Heart left ventricle (tissue), 13 donors: ENCODE results near the gene MYO10.

Source experiments
- POLR2A ChIP-seq, 2 donors: fragments of 450-650 bp; IDR thresholded peaks; one replicate each; pipeline ENCODE4 v1.6.1; 2017; ENCODE audit warnings: antibody characterized with exemption in 2 of 2, mild to moderate bottlenecking in 2 of 2, moderate library complexity in 2 of 2
- TF ChIP-seq, protein P1 (sequence below), 12 donors: fragments of 200-600 bp; sonication (generic) in 4 of 12; IDR thresholded peaks; one replicate each; pipeline versions ENCODE4 v1.5.0 to v1.8.0; 2018 to 2022; ENCODE audit warnings: antibody characterized with exemption in 12 of 12, mild to moderate bottlenecking in 5 of 12
- donor health status: ischemic (EF 13 %, LVEDD 7.1; RV severe dilation, severe dysfunction).
- donor health status: DM: no; HTN: yes; CAD: no.
- donor health status: DM: no; HTN: no; CAD: no.
- donor health status: ischemic (EF 25% LVEDD 6.9; RV normal size, moderate dysfunction).
- donor health status: ischemic (EF 25% LVEDD 5.7; RV mildly dilated, moderate dysfunction).
- donor health status: ischemic (EF 35%, LVEDD 5.7; RV mildly dilated, moderate dysfunction).
- donor health status: nonischemic (EF 11% LVEDD 7.7; RV severe dilation, severe dysfunction).
- donor health status: DM: yes; HTN: yes; CAD: no.
- donor health status: PGD.
- donor health status: ischemic (EF 29% LVEDD 5.4; RV normal size, mild dysfunction).
- donor health status: nonischemic (EF 23%, LVEDD 6.1; RV moderate dilation, normal function).

- TF ChIP-seq, protein P1, sequence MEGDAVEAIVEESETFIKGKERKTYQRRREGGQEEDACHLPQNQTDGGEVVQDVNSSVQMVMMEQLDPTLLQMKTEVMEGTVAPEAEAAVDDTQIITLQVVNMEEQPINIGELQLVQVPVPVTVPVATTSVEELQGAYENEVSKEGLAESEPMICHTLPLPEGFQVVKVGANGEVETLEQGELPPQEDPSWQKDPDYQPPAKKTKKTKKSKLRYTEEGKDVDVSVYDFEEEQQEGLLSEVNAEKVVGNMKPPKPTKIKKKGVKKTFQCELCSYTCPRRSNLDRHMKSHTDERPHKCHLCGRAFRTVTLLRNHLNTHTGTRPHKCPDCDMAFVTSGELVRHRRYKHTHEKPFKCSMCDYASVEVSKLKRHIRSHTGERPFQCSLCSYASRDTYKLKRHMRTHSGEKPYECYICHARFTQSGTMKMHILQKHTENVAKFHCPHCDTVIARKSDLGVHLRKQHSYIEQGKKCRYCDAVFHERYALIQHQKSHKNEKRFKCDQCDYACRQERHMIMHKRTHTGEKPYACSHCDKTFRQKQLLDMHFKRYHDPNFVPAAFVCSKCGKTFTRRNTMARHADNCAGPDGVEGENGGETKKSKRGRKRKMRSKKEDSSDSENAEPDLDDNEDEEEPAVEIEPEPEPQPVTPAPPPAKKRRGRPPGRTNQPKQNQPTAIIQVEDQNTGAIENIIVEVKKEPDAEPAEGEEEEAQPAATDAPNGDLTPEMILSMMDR (IDR thresholded peaks at IDR 0.05), result no peak
- no peak for TF ChIP-seq POLR2A (IDR thresholded peaks at IDR 0.05)
These were observed 33.2 kb downstream of the MYO10 start for GRCh38 chr5:16902846-16903245.
